ENCODE data around the gene PIGU.

GRCh38 chr20:34510575-34510974 lies 166.3 kb downstream of the PIGU start:
- TF ChIP-seq CTCF (IDR thresholded peaks at IDR 0.05; ENCODE audit: insufficient read depth, low read length, poor library complexity, severe bottlenecking) = no peak
- TF ChIP-seq EZH2phosphoT487 (conservative IDR thresholded peaks at IDR 0.05; ENCODE audit: low read length) = no peak
